ENCODE data around the gene TF. TPM values are rescaled to one million over a fixed set of nuclear protein-coding genes. Genes with fewer than 3 reads are reported as not detected.
A peak's percentile ranks its signal among the peaks of the same experiment; 100 is the strongest.

The TF gene
- polyA plus RNA-seq, 1 donor (not counting 4 experiments of a cell fraction or from before 2014, with no cell fraction given): 0.30 TPM

DNA sequence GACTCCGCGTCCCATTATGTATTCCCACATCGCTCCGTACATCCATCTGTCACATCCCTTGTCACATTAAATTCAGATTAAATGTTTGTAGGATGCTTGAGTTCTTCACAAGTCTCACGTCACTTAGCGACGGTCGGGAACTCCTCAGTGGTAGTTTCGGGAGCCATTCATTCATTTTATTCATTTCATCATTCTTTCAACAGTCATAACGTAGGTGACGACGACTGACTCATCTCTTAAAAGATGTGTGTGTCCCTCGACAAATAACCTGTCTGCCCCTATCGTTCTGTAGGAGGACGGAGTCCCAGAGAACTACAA lies 59.1 kb downstream of the TF start:
- peak; percentile 86 for DNase-seq (ENCODE audit: low read depth, low spot score)
- Histone ChIP-seq H3K79me2 (ENCODE audit: control insufficient read depth, insufficient read depth, low read length) (peaks cover 17% of the 10 kb centered on the region), H3K9ac (ENCODE audit: control insufficient read depth, extremely low read depth, insufficient read depth, low read length) (peak overlapping the region; percentile 91), H3K27ac (ENCODE audit: control insufficient read depth, insufficient read depth, low read length) (peak overlapping the region; percentile 16), H3K9me1 (ENCODE audit: control insufficient read depth, extremely low read depth, insufficient read depth, low read length) (no peaks in the 10 kb centered on the region), H3K36me3 (ENCODE audit: control insufficient read depth in 2 of 2, extremely low read depth in 1 of 2, insufficient read depth in 2 of 2, low read length in 2 of 2) (peaks cover 5 to 9% of the 10 kb centered on the region in 2 experiments), H3K9me3 (ENCODE audit: control insufficient read depth, low read depth, low read length) (no peaks in the 10 kb centered on the region), H2AFZ (ENCODE audit: control insufficient read depth, low read length) (peak overlapping the region; percentile 76), H3K4me3 (ENCODE audit: control insufficient read depth in 2 of 3, extremely low read depth in 1 of 3, insufficient read depth in 2 of 3, low read depth in 1 of 3, low read length in 3 of 3) (peak overlapping the region; percentile 85 to 98 (median 96)), H3K4me1 (ENCODE audit: control insufficient read depth, extremely low read depth, insufficient read depth, low read length) (peaks cover 11% of the 10 kb centered on the region), H3K27me3 (ENCODE audit: control insufficient read depth, extremely low read depth, insufficient read depth, low read length) (no peaks in the 10 kb centered on the region), H3K4me2 (ENCODE audit: control insufficient read depth, extremely low read depth, insufficient read depth, low read depth, low read length) (peak overlapping the region; percentile 97), H4K20me1 (ENCODE audit: control insufficient read depth, extremely low read depth, insufficient read depth, low read length) (no peaks in the 10 kb centered on the region)
- dilution Hi-C loops (cut with MboI; ENCODE audit: extremely low pct_ligation_motif_present, low sequenced_read_pairs): no loop called here
- TF ChIP-seq EZH2 (IDR thresholded peaks at IDR 0.05; ENCODE audit: low read length): no peak
- TF ChIP-seq, protein P1, sequence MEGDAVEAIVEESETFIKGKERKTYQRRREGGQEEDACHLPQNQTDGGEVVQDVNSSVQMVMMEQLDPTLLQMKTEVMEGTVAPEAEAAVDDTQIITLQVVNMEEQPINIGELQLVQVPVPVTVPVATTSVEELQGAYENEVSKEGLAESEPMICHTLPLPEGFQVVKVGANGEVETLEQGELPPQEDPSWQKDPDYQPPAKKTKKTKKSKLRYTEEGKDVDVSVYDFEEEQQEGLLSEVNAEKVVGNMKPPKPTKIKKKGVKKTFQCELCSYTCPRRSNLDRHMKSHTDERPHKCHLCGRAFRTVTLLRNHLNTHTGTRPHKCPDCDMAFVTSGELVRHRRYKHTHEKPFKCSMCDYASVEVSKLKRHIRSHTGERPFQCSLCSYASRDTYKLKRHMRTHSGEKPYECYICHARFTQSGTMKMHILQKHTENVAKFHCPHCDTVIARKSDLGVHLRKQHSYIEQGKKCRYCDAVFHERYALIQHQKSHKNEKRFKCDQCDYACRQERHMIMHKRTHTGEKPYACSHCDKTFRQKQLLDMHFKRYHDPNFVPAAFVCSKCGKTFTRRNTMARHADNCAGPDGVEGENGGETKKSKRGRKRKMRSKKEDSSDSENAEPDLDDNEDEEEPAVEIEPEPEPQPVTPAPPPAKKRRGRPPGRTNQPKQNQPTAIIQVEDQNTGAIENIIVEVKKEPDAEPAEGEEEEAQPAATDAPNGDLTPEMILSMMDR (optimal IDR thresholded peaks at IDR 0.05 in 1 of 3, IDR thresholded peaks at IDR 0.05 in 1 of 3, conservative IDR thresholded peaks at IDR 0.05 in 1 of 3; ENCODE audit: extremely low read depth in 1 of 3, insufficient read depth in 2 of 3, low read length in 3 of 3): no peak
- FAIRE-seq: no peak

GRCh38 chr3:133805702-133806475 lies 59.7 kb downstream of the TF start, which contains the start of gene SRPRB:
SRPRB (plus strand) TSS chr3:133805815; CDS start chr3:133805849, 34 bp downstream.
- H3K27ac ChIP-seq (ENCODE audit: control insufficient read depth, insufficient read depth, low read length): peak within 1 kb of the TSS; percentile 82
- H3K9ac ChIP-seq (ENCODE audit: control insufficient read depth, extremely low read depth, insufficient read depth, low read length): peak within 1 kb of the TSS; percentile 91
- no peaks in the 10 kb centered on the region for H3K27me3 ChIP-seq (ENCODE audit: control insufficient read depth, extremely low read depth, insufficient read depth, low read length)
- FAIRE-seq (peak; percentile 93), DNase-seq (ENCODE audit: low read depth, low spot score) (no peak)
- H4K20me1 ChIP-seq (ENCODE audit: control insufficient read depth, extremely low read depth, insufficient read depth, low read length): no peaks in the 10 kb centered on the region
- H3K9me1 ChIP-seq (ENCODE audit: control insufficient read depth, extremely low read depth, insufficient read depth, low read length): no peaks in the 10 kb centered on the region
- H3K9me3 ChIP-seq (ENCODE audit: control insufficient read depth, low read depth, low read length): no peaks in the 10 kb centered on the region
- peaks cover 5 to 10% of the 10 kb centered on the region in 2 experiments for H3K36me3 ChIP-seq (ENCODE audit: control insufficient read depth in 2 of 2, extremely low read depth in 1 of 2, insufficient read depth in 2 of 2, low read length in 2 of 2)
- dilution Hi-C loops (cut with MboI; ENCODE audit: extremely low pct_ligation_motif_present, low sequenced_read_pairs): no loop called here
- peaks cover 11% of the 10 kb centered on the region for H3K4me1 ChIP-seq (ENCODE audit: control insufficient read depth, extremely low read depth, insufficient read depth, low read length)
- H3K4me3 ChIP-seq (ENCODE audit: control insufficient read depth in 2 of 3, extremely low read depth in 1 of 3, insufficient read depth in 2 of 3, low read depth in 1 of 3, low read length in 3 of 3): peak within 1 kb of the TSS; percentile 85 to 98 (median 96)
- H3K79me2 ChIP-seq (ENCODE audit: control insufficient read depth, insufficient read depth, low read length): peaks cover 17% of the 10 kb centered on the region
- H2AFZ ChIP-seq (ENCODE audit: control insufficient read depth, low read length): peak within 1 kb of the TSS; percentile 99
- peak within 1 kb of the TSS; percentile 97 for H3K4me2 ChIP-seq (ENCODE audit: control insufficient read depth, extremely low read depth, insufficient read depth, low read depth, low read length)
- TF ChIP-seq, protein P1 (optimal IDR thresholded peaks at IDR 0.05 in 1 of 3, IDR thresholded peaks at IDR 0.05 in 1 of 3, conservative IDR thresholded peaks at IDR 0.05 in 1 of 3; ENCODE audit: extremely low read depth in 1 of 3, insufficient read depth in 2 of 3, low read length in 3 of 3): no peak
- no peak for TF ChIP-seq EZH2 (IDR thresholded peaks at IDR 0.05; ENCODE audit: low read length)
